Measurements from ENCODE around the gene LIN7C.

- TF ChIP-seq SIN3A (IDR thresholded peaks at IDR 0.05; ENCODE audit: borderline replicate concordance, insufficient read depth, low read length) = no peak
- no peak for TF ChIP-seq POLR2AphosphoS5 (IDR thresholded peaks at IDR 0.05; ENCODE audit: low read depth, low read length)
- no peak for TF ChIP-seq TAF1 (IDR thresholded peaks at IDR 0.05; ENCODE audit: borderline replicate concordance, insufficient read depth, low read length)
- no peak for TF ChIP-seq REST (IDR thresholded peaks at IDR 0.05; ENCODE audit: insufficient read depth in 1 of 2, low read depth in 2 of 2, low read length in 2 of 2)
- no peak for TF ChIP-seq FOXP2 (optimal IDR thresholded peaks at IDR 0.05; ENCODE audit: borderline replicate concordance, extremely low read depth, extremely low read length, insufficient read depth)
These were observed 41.7 kb downstream of the LIN7C start for GRCh38 chr11:27464909-27465308.

All from PFSK-1 (cell line).